ENCODE results near the gene PGR.

PGR gene

DNA sequence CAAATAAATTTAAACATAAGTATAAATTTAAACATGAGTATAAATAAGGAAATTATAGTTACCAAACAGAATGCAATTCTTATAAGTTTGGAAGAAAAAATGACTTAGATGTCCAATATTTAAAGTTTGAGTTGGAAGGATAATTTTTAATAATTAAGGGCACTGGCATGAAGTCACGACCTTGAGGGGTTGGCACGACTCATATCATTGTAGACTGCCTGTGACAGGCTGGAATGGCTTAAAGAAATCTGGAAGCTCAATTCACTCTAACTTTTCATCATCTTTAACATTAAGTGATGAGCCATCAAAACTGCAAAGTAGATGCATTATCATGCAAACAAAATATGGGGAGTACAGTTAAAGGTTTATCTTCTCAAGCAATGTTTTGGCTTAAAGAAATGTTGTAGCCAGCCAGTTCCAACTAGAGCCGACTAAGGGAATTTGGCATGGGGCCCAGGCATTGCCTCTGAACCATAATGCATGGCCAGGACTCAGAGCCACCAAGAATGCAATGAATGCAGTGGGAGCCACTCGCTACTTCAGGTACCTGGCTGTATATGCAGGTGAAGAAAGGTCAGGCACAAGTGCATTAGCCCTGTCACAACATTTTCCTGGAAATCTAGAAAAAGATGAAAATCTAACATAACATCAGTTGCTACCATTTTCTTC is 33.4 kb downstream of the PGR start:
- no peaks in the 10 kb centered on the region for H3K36me3 ChIP-seq (replicated peaks; ENCODE audit: low read depth, low read length)
- H4K20me1 ChIP-seq (ENCODE audit: insufficient read depth, low read length): no peaks in the 10 kb centered on the region
- no peak overlapping the region for H3K4me2 ChIP-seq (ENCODE audit: low read length)
- no peak for TF ChIP-seq EZH2phosphoT487 (IDR thresholded peaks at IDR 0.05; ENCODE audit: low read depth)
- TF ChIP-seq, protein P1, sequence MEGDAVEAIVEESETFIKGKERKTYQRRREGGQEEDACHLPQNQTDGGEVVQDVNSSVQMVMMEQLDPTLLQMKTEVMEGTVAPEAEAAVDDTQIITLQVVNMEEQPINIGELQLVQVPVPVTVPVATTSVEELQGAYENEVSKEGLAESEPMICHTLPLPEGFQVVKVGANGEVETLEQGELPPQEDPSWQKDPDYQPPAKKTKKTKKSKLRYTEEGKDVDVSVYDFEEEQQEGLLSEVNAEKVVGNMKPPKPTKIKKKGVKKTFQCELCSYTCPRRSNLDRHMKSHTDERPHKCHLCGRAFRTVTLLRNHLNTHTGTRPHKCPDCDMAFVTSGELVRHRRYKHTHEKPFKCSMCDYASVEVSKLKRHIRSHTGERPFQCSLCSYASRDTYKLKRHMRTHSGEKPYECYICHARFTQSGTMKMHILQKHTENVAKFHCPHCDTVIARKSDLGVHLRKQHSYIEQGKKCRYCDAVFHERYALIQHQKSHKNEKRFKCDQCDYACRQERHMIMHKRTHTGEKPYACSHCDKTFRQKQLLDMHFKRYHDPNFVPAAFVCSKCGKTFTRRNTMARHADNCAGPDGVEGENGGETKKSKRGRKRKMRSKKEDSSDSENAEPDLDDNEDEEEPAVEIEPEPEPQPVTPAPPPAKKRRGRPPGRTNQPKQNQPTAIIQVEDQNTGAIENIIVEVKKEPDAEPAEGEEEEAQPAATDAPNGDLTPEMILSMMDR (IDR thresholded peaks at IDR 0.05; ENCODE audit: low read depth, low read length): no peak
- H3K79me2 ChIP-seq (ENCODE audit: low read length): no peaks in the 10 kb centered on the region
- no peak overlapping the region for H3K9ac ChIP-seq (ENCODE audit: low read length)
- no peaks in the 10 kb centered on the region for H3K4me1 ChIP-seq (ENCODE audit: low read length)
- no peak overlapping the region for H3K27ac ChIP-seq (ENCODE audit: low read length)
- H3K27me3 ChIP-seq (ENCODE audit: low read depth, low read length): no peaks in the 10 kb centered on the region
- no peak overlapping the region for H2AFZ ChIP-seq (ENCODE audit: low read depth, low read length)
- H3K9me3 ChIP-seq (ENCODE audit: insufficient read depth, low read length): no peaks in the 10 kb centered on the region
- no peak overlapping the region for H3K4me3 ChIP-seq (ENCODE audit: low read length)

DNA sequence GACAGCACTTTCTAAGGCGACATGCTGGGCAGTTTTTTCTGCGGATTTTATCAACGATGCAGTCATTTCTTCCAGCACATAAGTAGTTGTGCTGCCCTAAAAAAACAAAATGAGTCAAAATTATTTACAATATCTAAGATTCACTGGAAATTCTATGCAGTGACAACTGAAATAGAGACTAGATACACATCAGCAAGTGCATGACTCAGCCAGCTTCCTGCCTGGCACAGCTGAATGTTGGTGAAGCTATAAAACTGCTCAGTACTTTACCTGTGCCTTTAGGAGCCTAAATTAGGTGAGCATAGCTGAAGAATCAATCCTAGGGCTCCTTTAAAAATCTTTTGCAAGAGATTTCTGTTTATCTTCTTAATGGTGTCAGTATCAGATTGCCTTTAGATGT is 37.8 kb downstream of the PGR start:
- Histone ChIP-seq H3K4me2 (ENCODE audit: low read length) (no peak overlapping the region), H3K79me2 (ENCODE audit: low read length) (no peaks in the 10 kb centered on the region), H3K27ac (ENCODE audit: low read length) (no peak overlapping the region), H3K9ac (ENCODE audit: low read length) (no peak overlapping the region), H3K36me3 (replicated peaks; ENCODE audit: low read depth, low read length) (no peaks in the 10 kb centered on the region), H3K4me3 (ENCODE audit: low read length) (no peak overlapping the region), H3K4me1 (ENCODE audit: low read length) (no peaks in the 10 kb centered on the region), H3K27me3 (ENCODE audit: low read depth, low read length) (no peaks in the 10 kb centered on the region), H2AFZ (ENCODE audit: low read depth, low read length) (no peak overlapping the region), H4K20me1 (ENCODE audit: insufficient read depth, low read length) (no peaks in the 10 kb centered on the region), H3K9me3 (ENCODE audit: insufficient read depth, low read length) (no peaks in the 10 kb centered on the region)
- TF ChIP-seq, protein P1 (IDR thresholded peaks at IDR 0.05; ENCODE audit: low read depth, low read length): no peak

DNA sequence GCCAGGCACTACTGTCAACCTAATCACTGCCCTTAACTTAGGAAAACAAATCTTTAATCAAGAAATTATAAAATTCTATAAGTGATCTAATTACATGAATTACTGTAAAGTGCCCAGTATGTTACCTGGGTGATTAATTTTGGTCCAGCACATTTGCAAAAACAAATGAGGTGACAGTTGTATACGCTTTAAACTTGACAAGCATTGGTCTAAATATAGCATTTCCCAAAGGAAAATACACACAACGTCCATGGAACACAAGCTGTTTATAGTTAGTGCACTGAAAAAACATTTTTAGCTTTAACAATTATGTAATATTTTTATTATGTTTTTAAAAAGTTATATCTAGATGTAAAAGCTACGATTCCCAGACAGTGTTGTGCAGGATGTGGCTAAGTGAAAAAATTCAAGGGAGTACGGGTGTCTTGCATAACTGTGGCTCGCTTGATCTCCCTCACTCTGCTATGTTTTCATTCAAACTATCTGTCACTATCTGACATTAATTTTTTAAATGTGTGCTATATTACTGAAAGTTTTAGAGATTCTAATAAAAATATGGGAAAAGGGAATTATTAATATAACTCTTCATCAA is 38.8 kb downstream of the PGR start:
- no peak overlapping the region for H3K27ac ChIP-seq (ENCODE audit: low read length)
- H3K27me3 ChIP-seq (ENCODE audit: low read depth, low read length): no peaks in the 10 kb centered on the region
- TF ChIP-seq, protein P1 (IDR thresholded peaks at IDR 0.05; ENCODE audit: low read depth, low read length): no peak
- H3K9ac ChIP-seq (ENCODE audit: low read length): no peak overlapping the region
- H3K4me1 ChIP-seq (ENCODE audit: low read length): no peaks in the 10 kb centered on the region
- H3K36me3 ChIP-seq (replicated peaks; ENCODE audit: low read depth, low read length): no peaks in the 10 kb centered on the region
- no peak overlapping the region for H3K4me3 ChIP-seq (ENCODE audit: low read length)
- no peaks in the 10 kb centered on the region for H4K20me1 ChIP-seq (ENCODE audit: insufficient read depth, low read length)
- no peak overlapping the region for H2AFZ ChIP-seq (ENCODE audit: low read depth, low read length)
- no peaks in the 10 kb centered on the region for H3K9me3 ChIP-seq (ENCODE audit: insufficient read depth, low read length)
- H3K4me2 ChIP-seq (ENCODE audit: low read length): no peak overlapping the region
- no peaks in the 10 kb centered on the region for H3K79me2 ChIP-seq (ENCODE audit: low read length)

DNA sequence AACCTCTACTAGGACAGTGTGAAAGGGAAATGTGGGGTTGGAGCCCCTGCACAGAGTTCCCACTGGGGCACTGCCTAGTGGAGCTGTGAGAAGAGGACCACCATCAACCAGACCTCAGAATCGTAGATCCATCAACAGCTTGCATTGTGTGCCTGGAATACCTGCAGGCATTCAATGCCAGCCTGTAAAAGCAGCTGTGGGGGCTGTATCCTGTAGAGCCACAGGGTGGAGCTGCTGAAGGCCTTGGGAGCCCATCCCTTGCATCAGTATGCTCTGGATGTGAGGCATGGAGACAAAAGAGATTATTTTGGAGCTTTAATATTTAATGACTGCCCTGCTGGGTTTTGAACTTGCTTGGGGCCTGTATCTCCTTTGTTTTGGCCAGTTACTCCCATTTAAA is 46.3 kb downstream of the PGR start:
- no peaks in the 10 kb centered on the region for H3K9me3 ChIP-seq (ENCODE audit: insufficient read depth, low read length)
- no peak overlapping the region for H3K9ac ChIP-seq (ENCODE audit: low read length)
- no peaks in the 10 kb centered on the region for H3K79me2 ChIP-seq (ENCODE audit: low read length)
- H3K27me3 ChIP-seq (ENCODE audit: low read depth, low read length): no peaks in the 10 kb centered on the region
- H3K4me2 ChIP-seq (ENCODE audit: low read length): no peak overlapping the region
- TF ChIP-seq EZH2phosphoT487 (IDR thresholded peaks at IDR 0.05; ENCODE audit: low read depth): no peak
- TF ChIP-seq, protein P1 (IDR thresholded peaks at IDR 0.05; ENCODE audit: low read depth, low read length): no peak
- no peak overlapping the region for H2AFZ ChIP-seq (ENCODE audit: low read depth, low read length)
- H3K4me1 ChIP-seq (ENCODE audit: low read length): no peaks in the 10 kb centered on the region
- no peaks in the 10 kb centered on the region for H3K36me3 ChIP-seq (replicated peaks; ENCODE audit: low read depth, low read length)
- no peak overlapping the region for H3K27ac ChIP-seq (ENCODE audit: low read length)
- H3K4me3 ChIP-seq (ENCODE audit: low read length): no peak overlapping the region
- H4K20me1 ChIP-seq (ENCODE audit: insufficient read depth, low read length): no peaks in the 10 kb centered on the region

Data from OCI-LY3 (cell line).